Epidermal melanocyte (primary cell): Measurements from ENCODE around the gene HAPSTR1.
A peak's percentile ranks its signal among the peaks of the same experiment; 100 is the strongest.
"Not testable (repeated sequence)": the region's sequence is repeated elsewhere in the genome, so short reads cannot be mapped to it uniquely, and the experiment has no call there.

Experiments
- DNase-seq: peaks from one replicate; pipeline ENCODE4 v3.0.0; 2011; ENCODE audit warnings: low spot score; ENCODE audit not compliant: insufficient read length

HAPSTR1 gene

GRCh38 chr16:9090960-9091866 lies at the start of gene HAPSTR1:
Gene HAPSTR1 (plus strand): TSS chr16:9091644. CDS start chr16:9092045, 401 bp downstream.
- peak; percentile 92 for DNase-seq

GRCh38 chr16:9042533-9042932 lies 48.9 kb upstream of the HAPSTR1 start:
- DNase-seq = no peak

- DNase-seq = no peak
These were observed 48.3 kb upstream of the HAPSTR1 start for GRCh38 chr16:9042964-9043680.

- not testable (repeated sequence) for DNase-seq
These were observed 45.9 kb upstream of the HAPSTR1 start for GRCh38 chr16:9045562-9045961.

- DNase-seq = no peak
These were observed 44.8 kb upstream of the HAPSTR1 start for GRCh38 chr16:9046667-9047055.

- peak; percentile 52 for DNase-seq
These were observed 43.6 kb upstream of the HAPSTR1 start for GRCh38 chr16:9047689-9048301.

GRCh38 chr16:9048302-9048700 lies 43.1 kb upstream of the HAPSTR1 start:
- DNase-seq = no peak

- DNase-seq = no peak
These were observed 42.2 kb upstream of the HAPSTR1 start for GRCh38 chr16:9049241-9049640.

- DNase-seq = no peak
These were observed 41.2 kb upstream of the HAPSTR1 start for GRCh38 chr16:9050102-9050830.

GRCh38 chr16:9053006-9053601 lies 38.3 kb upstream of the HAPSTR1 start:
- DNase-seq = no peak

- DNase-seq = no peak
These were observed 37.0 kb upstream of the HAPSTR1 start for GRCh38 chr16:9054460-9054859.

- no peak for DNase-seq
These were observed 36.3 kb upstream of the HAPSTR1 start for GRCh38 chr16:9055115-9055514.

GRCh38 chr16:9055661-9056060 lies 35.8 kb upstream of the HAPSTR1 start:
- no peak for DNase-seq

GRCh38 chr16:9056061-9056460 lies 35.4 kb upstream of the HAPSTR1 start:
- DNase-seq = no peak

- DNase-seq = no peak
These were observed 33.2 kb upstream of the HAPSTR1 start for GRCh38 chr16:9058211-9058610.

- DNase-seq = no peak
These were observed 31.2 kb upstream of the HAPSTR1 start for GRCh38 chr16:9060225-9060624.

GRCh38 chr16:9061358-9061813 lies 30.1 kb upstream of the HAPSTR1 start:
- DNase-seq = no peak

GRCh38 chr16:9062301-9062700 lies 29.1 kb upstream of the HAPSTR1 start:
- DNase-seq = no peak

- no peak for DNase-seq
These were observed 26.4 kb upstream of the HAPSTR1 start for GRCh38 chr16:9065077-9065476.

- DNase-seq = no peak
These were observed 22.6 kb upstream of the HAPSTR1 start for GRCh38 chr16:9068886-9069285.

- DNase-seq = no peak
These were observed 21.2 kb upstream of the HAPSTR1 start for GRCh38 chr16:9070254-9070653.
